T-helper 22 cell (primary cell): ENCODE data around the gene DOK1.

Experiments used
- DNase-seq: peaks from one replicate; pipeline ENCODE4 v3.0.0-alpha.2; 2020; ENCODE audit warnings: low read depth

The DOK1 gene

DNA sequence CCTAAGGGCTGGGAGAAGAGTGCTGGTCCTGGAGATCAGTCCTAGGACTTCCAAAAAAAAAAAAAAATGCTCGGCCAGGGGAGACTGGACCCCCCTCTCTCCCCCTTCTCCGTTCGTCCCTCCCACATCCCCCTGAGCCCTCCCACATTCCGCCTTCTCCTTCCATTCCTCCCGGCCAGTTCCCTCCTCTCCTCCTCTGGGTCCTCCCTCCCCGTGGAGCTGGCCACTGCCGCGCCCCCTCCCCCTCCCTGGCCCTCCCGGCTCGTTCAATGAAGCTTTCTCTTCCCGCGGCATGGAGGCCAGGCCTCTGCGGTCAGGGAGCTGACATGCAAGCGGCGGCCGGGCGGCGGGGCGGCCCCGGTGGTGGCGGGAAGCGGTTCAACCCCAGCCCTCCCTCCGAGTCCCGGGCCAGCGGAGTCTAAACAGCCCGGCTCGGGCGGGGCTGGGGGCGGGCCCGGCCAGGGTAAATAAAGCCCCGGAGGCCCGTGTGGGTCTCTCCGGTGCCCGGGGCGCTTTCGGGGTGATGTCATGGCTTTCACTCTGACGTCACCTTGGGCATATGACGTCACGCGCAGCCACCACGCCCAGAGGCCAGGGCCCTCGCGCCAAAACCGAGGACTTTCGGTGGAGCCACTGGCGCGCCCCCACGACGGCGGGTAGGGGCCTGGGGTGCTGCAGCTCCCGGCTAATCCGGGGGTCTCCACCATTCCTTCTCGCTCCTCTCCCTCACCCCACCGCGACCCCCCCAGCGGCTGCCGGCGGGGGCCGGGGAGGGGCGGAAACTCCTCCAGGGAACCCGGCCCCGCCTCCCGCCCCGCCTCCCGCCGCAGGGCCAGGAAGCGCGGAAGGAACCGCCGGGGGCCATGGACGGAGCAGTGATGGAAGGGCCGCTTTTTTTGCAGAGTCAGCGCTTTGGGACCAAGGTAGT, at the start of gene DOK1, which contains the start of gene LOXL3:
Gene DOK1 (plus strand): TSS at position 829 of the 928 bp plus-strand sequence. CDS start 35 bp downstream, at position 864.
Gene LOXL3 (minus strand): TSS at position 51 of the 928 bp plus-strand sequence. CDS start 1,308 bp downstream, outside the sequence.
- DNase-seq: peak; percentile 67

- DNase-seq: no peak
These were observed 48.9 kb upstream of the DOK1 start for GRCh38 chr2:74505448-74506246.

- DNase-seq: peak; percentile 95
These were observed 47.2 kb upstream of the DOK1 start, which contains the start of gene PCGF1 for GRCh38 chr2:74507145-74507925. Gene PCGF1, minus strand, starts transcription at chr2:74507695. Its CDS starts 27 bp downstream, at chr2:74507668.

- no peak for DNase-seq
These were observed 46.5 kb upstream of the DOK1 start for GRCh38 chr2:74507926-74508520.

GRCh38 chr2:74510272-74510671, 44.2 kb upstream of the DOK1 start:
- no peak for DNase-seq

- DNase-seq: no peak
These were observed 43.2 kb upstream of the DOK1 start for GRCh38 chr2:74511104-74511989.

DNA sequence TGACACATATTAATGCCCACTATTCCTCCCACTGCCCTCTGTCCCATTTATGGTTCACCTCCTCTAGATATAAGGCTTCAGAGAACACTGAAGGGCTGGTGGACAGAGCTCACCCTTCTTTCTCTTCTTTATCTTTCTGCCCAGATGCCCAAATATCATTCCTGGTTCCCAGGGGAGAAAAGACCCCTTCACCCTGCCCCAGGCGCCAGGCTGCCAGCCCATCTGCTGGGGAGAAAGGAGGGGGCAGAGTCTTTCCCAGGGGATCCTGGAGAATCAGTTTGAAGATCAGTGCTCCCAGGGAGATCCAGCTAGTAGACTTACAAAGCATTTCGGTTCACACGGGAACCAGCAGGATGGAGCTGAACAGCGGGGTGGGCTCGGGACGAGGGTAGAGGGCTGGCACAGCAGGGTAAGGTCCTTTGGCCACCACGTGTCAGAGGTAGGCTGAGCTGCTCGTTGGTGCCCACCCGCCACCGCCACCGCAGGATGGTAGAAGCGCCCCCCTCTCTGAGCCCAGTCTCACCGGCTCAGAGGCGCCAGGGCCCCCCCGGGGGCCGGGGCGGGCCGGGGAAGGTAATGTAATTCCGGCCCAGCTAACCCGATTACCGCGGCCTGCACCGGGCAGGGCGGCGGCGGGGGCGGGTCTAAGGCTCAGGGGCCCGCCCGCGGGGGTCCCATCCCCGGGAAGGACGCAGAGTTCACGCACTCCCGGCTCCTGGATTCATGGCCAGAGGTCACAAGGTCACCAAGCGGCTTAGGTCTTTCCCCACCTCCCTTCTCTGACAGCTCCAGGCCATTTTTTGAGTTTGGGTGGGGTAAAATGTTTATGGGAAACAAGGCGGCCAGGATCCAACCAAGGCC, 41.5 kb upstream of the DOK1 start:
- DNase-seq: no peak

GRCh38 chr2:74513605-74514367, 40.7 kb upstream of the DOK1 start:
- no peak for DNase-seq

DNA sequence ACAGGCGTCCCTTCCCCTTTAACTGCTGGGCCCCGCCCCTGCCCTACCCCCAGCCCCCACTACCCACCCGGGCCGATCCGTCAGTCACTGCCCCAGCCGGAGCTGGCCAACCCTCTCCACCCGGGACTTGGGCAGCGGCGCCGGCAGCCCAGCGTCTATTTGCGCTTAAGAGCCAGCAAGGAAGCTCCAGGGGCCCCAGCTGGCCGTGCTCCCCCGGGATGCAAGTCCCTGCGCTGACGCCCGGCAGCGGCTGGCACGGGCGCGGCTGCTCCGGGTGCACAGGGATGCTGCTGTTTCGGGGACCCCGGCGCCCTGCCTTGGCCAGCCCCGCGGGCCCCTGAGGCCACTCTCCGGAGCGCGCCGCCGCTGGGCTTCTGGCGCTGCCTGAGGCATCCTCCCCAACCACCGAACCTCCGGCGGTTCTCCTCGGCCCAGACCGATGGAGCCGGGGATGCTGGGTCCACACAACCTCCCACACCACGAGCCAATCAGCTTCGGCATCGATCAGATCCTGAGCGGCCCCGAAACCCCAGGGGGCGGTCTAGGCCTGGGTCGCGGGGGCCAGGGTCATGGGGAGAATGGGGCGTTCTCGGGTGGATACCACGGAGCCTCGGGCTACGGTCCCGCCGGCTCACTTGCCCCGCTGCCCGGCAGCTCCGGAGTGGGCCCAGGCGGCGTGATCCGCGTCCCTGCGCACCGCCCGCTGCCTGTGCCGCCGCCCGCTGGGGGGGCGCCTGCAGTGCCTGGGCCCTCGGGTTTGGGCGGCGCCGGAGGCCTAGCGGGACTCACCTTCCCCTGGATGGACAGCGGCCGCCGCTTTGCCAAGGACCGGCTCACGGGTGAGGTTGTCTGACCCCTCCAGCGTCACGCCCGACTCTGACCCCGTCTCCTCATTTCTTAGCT, 39.9 kb upstream of the DOK1 start, which contains the start of gene TLX2:
Gene TLX2 (plus strand): TSS at position 83 of the 903 bp plus-strand sequence. CDS start 357 bp downstream, at position 440.
- DNase-seq: no peak

DNA sequence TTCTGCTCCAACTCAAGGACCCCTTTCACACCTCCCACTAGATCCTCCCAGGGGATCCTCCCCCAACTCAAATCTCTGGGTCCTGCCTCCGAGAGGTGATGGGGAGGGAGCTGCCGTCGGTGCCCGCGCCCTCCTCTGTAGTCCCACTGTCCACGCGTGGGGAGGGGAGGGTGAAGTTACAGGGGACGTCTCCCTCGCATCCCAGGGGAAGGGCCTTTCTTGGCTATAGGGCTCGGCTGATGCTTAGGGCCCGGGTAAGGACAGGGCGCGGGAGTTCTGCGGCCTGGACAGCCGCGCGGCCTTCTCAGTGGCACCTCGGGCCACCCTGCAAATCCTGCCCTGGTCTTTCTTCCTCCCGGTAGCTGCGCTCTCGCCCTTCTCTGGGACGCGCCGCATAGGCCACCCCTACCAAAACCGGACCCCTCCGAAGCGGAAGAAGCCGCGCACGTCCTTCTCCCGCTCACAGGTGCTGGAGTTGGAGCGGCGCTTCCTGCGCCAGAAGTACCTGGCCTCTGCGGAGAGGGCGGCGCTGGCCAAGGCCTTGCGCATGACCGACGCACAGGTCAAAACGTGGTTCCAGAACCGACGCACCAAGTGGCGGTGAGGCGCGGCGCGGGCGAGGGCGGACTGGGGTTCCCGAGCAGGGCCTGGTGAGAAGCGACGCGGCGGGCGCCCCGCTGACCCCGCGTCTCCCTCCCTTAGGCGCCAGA, 39.1 kb upstream of the DOK1 start:
- DNase-seq: no peak

DNA sequence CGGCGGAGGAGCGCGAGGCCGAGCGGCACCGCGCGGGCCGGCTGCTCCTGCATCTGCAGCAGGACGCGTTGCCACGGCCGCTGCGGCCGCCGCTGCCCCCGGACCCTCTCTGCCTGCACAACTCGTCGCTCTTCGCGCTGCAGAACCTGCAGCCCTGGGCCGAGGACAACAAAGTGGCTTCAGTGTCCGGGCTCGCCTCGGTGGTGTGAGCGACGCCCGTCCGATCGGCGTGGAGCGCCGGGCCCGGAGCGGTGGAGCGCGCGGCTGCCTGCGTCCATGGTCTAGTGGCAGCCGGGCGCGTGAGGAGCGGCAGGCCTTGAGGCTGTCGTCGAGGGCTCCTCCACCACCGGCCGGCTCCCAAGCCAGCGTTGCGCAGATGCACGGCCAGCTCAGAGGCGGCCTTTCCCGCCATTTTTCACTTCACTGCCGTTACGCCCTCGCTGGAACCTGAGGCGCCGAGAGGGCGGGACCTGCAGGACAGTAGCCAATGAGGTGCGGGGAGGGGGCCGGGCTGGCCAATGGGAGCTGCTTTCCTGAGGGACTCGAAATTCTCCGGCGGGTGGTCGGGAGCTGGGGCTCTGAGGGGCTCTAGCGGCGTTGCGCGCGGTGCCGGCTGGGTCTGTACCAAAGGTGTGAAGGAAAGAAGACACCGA, 38.4 kb upstream of the DOK1 start:
- DNase-seq: peak; percentile 57

GRCh38 chr2:74516650-74517049, 37.9 kb upstream of the DOK1 start:
- no peak for DNase-seq

DNA sequence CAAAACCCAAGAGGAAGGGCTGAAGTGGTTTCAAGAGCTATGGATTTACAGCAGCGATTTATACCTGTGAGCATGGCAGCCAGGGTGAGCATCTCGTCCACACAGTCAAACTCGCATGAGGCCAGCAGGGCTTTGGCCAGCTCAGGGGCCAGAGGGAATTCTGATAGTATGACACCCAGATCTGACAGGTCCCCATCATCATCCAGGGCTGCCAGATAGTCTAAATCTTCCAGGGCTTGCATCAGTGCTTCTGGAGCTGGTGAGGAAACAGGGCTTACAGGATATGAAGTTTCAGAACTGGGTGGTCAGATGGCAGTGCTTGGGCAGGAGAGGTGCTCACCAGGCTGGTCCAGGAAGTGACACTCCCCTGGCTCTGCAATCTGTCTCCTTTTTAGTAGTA, 32.0 kb upstream of the DOK1 start:
- no peak for DNase-seq

DNA sequence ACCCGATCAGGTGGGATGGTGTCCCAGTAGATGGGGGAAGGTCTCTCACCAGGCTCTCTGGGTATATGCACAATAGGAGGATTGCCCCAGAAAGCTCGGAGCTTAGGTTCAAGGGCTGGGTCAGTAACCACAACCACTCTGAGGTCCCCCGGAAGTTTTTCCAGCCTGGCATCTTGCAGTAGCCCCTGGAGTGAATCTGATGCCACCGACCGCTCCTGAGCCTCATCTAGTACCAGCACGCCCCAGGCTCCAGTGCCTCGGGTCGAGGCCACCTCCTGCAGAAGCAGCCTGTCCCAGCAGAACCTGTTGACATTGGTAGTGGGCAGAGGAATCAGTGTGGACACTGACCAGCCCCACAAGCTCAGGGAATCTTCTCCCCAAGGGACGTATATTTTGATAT, 30.5 kb upstream of the DOK1 start:
- DNase-seq: no peak

GRCh38 chr2:74524955-74525716, 29.4 kb upstream of the DOK1 start:
- no peak for DNase-seq
